ENCODE results near the gene HHIPL1. TPM values are rescaled to one million over a fixed set of nuclear protein-coding genes. Genes with fewer than 3 reads are reported as not detected.

HHIPL1 gene
- total and polyA plus RNA-seq, 2 donors (not counting 3 experiments of a cell fraction or from before 2014, with no cell fraction given) = 1.3 to 2.1 TPM

- ChIA-PET POLR2A (no interaction called here), CTCF (interaction anchor here (1.0 to 4.3 kb wide), 8 partner anchors 25 to 220 kb away, joined by 3 to 35 read pairs (median 4); partner anchors contain the start of gene EML1)
- H3K9ac ChIP-seq (replicated peaks; ENCODE audit: extremely low read depth, insufficient read depth, low read length) = no peak overlapping the region
- no peaks in the 10 kb centered on the region for H3K79me2 ChIP-seq (ENCODE audit: control insufficient read depth, insufficient read depth, low read length)
- H3K27me3 ChIP-seq (ENCODE audit: control insufficient read depth in 2 of 2, insufficient read depth in 2 of 2, low read length in 2 of 2) = no peaks in the 10 kb centered on the region
- H3K4me2 ChIP-seq (ENCODE audit: insufficient read depth, low read length) = no peak overlapping the region
- H3K4me3 ChIP-seq (replicated peaks in 1 of 3; ENCODE audit: insufficient read depth in 1 of 3, low read depth in 1 of 3, low read length in 3 of 3) = no peak overlapping the region
- peaks cover 3% of the 10 kb centered on the region for H3K4me1 ChIP-seq (ENCODE audit: control insufficient read depth, extremely low read depth, insufficient read depth, low read length)
- intact Hi-C loops (cut with micrococcal nuclease) = no loop called here
- no peak for DNase-seq (ENCODE audit: low read depth, low spot score)
- TF ChIP-seq EZH2 (IDR thresholded peaks at IDR 0.05; ENCODE audit: borderline replicate concordance, low read depth, low read length, severe bottlenecking) = no peak
- no TSS peak for BruUV-seq (replicated peaks)
- no peak for FAIRE-seq
- no peaks in the 10 kb centered on the region for H3K9me3 ChIP-seq (replicated peaks; ENCODE audit: control insufficient read depth, insufficient read depth, low read length)
- no peaks in the 10 kb centered on the region for H3K9me1 ChIP-seq (replicated peaks; ENCODE audit: control insufficient read depth, extremely low read depth, insufficient read depth, low read length)
- H4K20me1 ChIP-seq (replicated peaks; ENCODE audit: control insufficient read depth, extremely low read depth, insufficient read depth, low read length) = no peaks in the 10 kb centered on the region
- H2AFZ ChIP-seq (ENCODE audit: low read depth, low read length) = no peak overlapping the region
- no peak overlapping the region for H3K27ac ChIP-seq (ENCODE audit: insufficient read depth, low read depth, low read length)
- dilution Hi-C loops (cut with MboI; ENCODE audit: extremely low pct_ligation_motif_present, low sequenced_read_pairs) = no loop called here
- no peaks in the 10 kb centered on the region for H3K36me3 ChIP-seq (ENCODE audit: control insufficient read depth in 2 of 2, extremely low read depth in 1 of 2, insufficient read depth in 2 of 2, low read length in 2 of 2)
These were observed 82.4 kb downstream of the HHIPL1 start for GRCh38 chr14:99727096-99727870.

- H3K4me3 ChIP-seq (replicated peaks in 1 of 3; ENCODE audit: insufficient read depth in 1 of 3, low read depth in 1 of 3, low read length in 3 of 3) = no peak overlapping the region
- no peaks in the 10 kb centered on the region for H3K36me3 ChIP-seq (ENCODE audit: control insufficient read depth in 2 of 2, extremely low read depth in 1 of 2, insufficient read depth in 2 of 2, low read length in 2 of 2)
- CTCF ChIA-PET = interaction anchor here (1.0 to 4.3 kb wide), 6 partner anchors 24 to 219 kb away, joined by 3 to 35 read pairs (median 4); partner anchors contain the start of gene EML1
- DNase-seq (ENCODE audit: low read depth, low spot score) = no peak
- dilution Hi-C loops (cut with MboI; ENCODE audit: extremely low pct_ligation_motif_present, low sequenced_read_pairs) (no loop called here), intact Hi-C loops (cut with micrococcal nuclease) (no loop called here)
- TF ChIP-seq CTCF (IDR thresholded peaks at IDR 0.05; ENCODE audit: extremely low read depth in 1 of 2, insufficient read depth in 1 of 2, low read depth in 1 of 2, low read length in 2 of 2) (no peak), MAX (IDR thresholded peaks at IDR 0.05; ENCODE audit: insufficient read depth, insufficient read length) (no peak), EZH2 (IDR thresholded peaks at IDR 0.05; ENCODE audit: borderline replicate concordance, low read depth, low read length, severe bottlenecking) (no peak), GATA2 (IDR thresholded peaks at IDR 0.05; ENCODE audit: insufficient read depth, insufficient read length, low read depth, low read length) (no peak), POLR2AphosphoS5 (IDR thresholded peaks at IDR 0.05; ENCODE audit: insufficient read depth, low read depth, low read length) (no peak), JUN (IDR thresholded peaks at IDR 0.05; ENCODE audit: borderline replicate concordance, insufficient read depth, insufficient read length, low read depth) (no peak), MYC (IDR thresholded peaks at IDR 0.05; ENCODE audit: low read depth, low read length) (no peak), FOS (IDR thresholded peaks at IDR 0.05; ENCODE audit: borderline replicate concordance, insufficient read depth, low read length) (no peak), POLR2A (IDR thresholded peaks at IDR 0.05; ENCODE audit: low read depth, low read length) (no peak)
- no peaks in the 10 kb centered on the region for H3K9me1 ChIP-seq (replicated peaks; ENCODE audit: control insufficient read depth, extremely low read depth, insufficient read depth, low read length)
- BruUV-seq (replicated peaks) = no TSS peak
- FAIRE-seq = no peak
- H2AFZ ChIP-seq (ENCODE audit: low read depth, low read length) = no peak overlapping the region
- H3K9ac ChIP-seq (replicated peaks; ENCODE audit: extremely low read depth, insufficient read depth, low read length) = no peak overlapping the region
- no peak overlapping the region for H3K4me2 ChIP-seq (ENCODE audit: insufficient read depth, low read length)
- no peaks in the 10 kb centered on the region for H4K20me1 ChIP-seq (replicated peaks; ENCODE audit: control insufficient read depth, extremely low read depth, insufficient read depth, low read length)
- POLR2A ChIA-PET = no interaction called here
- no peak overlapping the region for H3K27ac ChIP-seq (ENCODE audit: insufficient read depth, low read depth, low read length)
- H3K27me3 ChIP-seq (ENCODE audit: control insufficient read depth in 2 of 2, insufficient read depth in 2 of 2, low read length in 2 of 2) = no peaks in the 10 kb centered on the region
- no peaks in the 10 kb centered on the region for H3K79me2 ChIP-seq (ENCODE audit: control insufficient read depth, insufficient read depth, low read length)
- peaks cover 8% of the 10 kb centered on the region for H3K4me1 ChIP-seq (ENCODE audit: control insufficient read depth, extremely low read depth, insufficient read depth, low read length)
- no peaks in the 10 kb centered on the region for H3K9me3 ChIP-seq (replicated peaks; ENCODE audit: control insufficient read depth, insufficient read depth, low read length)
These were observed 83.4 kb downstream of the HHIPL1 start for GRCh38 chr14:99728231-99728920.

All from endothelial cell of umbilical vein (primary cell).